Stimulated activated CD8-positive, alpha-beta memory T cell treated with anti-CD3 and anti-CD28 coated beads, Interleukin-15, amount 100 ng/mL, for 24 hours (primary cell): Measurements from ENCODE around the gene THAP9.
"Not testable (repeated sequence)": the region's sequence is repeated elsewhere in the genome, so short reads cannot be mapped to it uniquely, and the experiment has no call there.

Experiments used
- DNase-seq: peaks from one replicate; pipeline ENCODE4 v3.0.0-alpha.2; 2020; ENCODE audit warnings: low read depth

THAP9 gene

DNA sequence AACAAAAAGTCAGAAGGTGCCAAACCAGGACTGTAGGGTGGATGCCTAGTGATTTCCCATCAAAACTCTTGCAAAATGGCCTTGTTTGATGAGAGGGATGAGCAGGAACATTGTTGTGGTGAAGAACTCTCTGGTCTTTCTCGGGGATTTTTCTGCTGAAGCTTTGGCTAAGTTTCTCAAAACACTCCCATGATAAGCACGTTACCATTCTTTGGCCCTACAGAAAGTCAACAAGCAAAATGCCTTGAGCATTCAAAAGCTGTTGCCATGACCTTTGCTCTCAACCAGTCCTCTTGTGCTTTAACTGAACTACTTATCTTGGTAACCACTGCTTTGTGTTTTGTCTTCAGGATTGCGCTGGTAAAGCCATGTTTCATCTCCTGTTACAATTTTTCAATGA lies 6.6 kb upstream of the THAP9 start:
- DNase-seq, result no peak

DNA sequence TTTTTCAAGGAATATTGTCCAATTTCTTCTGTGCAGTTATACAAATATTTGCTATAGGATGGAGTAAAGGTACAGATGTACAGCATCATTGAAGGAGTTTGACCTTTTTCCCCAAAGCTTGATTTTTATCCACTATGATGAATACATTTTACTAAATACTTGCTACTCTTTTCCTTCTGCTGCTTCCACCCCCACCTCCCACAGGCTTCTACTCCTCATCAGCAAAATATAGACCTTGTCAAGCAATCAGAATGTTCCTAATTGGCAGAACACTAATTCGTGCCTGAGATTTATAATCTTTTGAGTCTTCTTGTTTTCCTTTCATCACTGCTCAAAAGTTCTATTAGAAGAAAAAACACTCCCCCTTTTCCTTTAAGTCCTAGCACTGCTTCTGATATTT lies 3.8 kb upstream of the THAP9 start:
- no peak for DNase-seq

DNA sequence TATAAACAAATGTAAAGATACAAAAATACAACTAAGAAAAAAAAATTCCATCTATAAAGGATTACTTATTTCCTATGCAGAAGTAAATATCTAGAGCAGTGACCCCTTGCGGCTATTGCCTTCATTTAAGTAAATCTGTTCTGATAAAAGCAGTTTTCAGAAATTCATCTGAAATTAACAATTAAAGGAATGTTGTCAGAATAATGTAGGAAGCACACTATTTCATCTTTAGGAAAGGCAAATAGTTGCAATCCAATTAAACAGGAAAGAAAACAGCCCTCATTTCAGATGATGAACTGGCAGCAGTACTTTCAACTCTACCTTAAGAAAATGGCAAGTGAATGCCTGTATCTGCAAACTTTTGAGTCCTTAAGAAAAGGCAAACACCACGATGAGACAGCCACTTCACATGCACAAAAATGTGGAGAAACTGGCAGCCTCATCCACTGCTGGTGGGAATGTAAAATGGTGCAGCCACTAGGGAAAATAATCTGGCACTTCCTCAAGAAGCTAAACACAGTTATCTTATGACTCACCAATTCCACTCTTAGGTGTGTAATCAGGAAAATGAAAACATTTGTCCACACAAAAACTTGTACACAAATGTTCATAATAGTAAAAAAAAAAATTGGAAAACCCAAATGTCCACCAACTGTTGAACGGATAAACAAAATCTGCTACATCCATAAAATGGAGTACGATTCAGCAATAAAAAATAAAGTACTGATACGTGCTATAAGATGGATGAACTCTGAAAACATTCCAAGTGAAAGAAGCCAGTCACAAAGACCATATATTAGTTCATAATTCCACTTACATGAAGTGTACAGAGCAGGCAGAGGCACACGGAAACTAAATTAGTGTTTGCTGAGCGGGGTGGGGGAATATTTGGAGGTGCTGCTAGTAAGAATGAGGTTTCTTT lies 2.0 kb upstream of the THAP9 start:
- DNase-seq, result no peak

DNA sequence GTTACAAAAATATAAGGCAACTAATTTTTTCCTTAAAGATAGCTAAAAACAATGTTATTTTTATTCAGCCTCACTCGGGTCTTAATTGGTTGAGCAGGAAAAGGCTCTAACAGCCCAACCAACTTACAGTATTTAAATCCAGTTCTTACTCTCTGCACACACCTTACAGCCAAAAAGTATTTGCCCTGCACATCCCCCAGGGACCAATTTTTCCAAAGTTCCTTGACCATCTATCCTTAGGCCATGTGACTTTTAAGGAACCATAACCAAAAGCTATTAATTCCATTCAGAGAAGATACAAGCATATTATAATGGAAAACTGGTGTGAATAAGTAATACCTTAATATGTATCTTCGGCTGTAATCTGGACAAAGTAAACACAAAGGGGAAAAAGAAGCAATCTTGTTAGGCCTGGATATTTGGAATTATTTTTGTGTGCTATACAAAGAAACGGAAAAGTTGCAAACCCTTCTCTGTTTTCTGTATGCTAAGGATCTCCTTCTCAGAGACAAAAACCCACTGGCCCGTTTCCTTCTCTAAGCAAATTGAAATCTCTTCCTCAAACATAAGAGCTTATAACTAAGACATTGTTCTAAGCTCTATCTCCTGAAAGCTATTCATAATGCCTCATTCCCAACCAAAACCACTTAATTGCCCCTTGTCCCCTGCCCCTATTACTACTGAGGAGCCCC lies 1.0 kb upstream of the THAP9 start:
- DNase-seq, result no peak

DNA sequence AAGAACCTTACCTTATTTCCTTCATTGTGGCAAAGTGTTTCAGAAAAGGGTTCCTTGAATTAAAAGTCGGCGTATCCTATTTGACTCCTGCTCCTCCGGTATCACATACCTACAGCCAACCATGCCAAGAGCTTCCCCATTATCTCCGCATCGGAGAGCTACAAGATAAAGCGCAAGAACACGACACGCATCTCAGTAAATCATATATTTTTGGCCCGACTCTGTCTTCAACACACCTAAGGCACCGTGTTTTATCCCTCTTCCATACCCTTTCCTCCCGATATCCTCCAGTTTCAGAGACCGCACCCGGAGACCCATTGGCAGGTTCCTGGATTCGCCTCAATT lies 497 bp upstream of the THAP9 start:
- DNase-seq, result no peak

DNA sequence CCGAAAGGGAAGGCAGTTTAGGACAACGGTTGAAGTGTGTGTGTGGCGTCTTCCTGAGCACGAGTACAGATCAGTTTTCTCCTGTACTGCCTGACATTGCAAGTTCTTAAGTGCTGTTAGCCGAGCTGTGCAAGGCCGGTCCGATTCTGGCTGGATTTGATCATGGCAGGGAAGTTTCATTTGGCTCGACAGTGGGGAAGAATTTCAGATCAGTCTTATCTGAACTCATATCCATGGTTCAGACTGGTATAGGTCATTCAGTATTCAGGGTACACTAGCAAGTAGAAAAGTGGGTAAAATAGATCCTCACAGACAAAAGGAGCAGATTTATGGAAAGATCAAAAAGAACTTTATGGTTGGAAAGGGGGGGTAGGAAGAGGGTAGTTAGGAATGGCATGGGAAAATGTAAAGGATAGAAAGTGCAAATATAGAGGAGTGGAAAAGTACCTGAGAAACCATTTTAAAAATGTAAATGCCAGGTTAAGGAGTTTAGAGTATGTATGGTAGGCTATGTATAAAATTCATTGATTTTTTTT lies 716 bp downstream of the THAP9 start:
- no peak for DNase-seq

DNA sequence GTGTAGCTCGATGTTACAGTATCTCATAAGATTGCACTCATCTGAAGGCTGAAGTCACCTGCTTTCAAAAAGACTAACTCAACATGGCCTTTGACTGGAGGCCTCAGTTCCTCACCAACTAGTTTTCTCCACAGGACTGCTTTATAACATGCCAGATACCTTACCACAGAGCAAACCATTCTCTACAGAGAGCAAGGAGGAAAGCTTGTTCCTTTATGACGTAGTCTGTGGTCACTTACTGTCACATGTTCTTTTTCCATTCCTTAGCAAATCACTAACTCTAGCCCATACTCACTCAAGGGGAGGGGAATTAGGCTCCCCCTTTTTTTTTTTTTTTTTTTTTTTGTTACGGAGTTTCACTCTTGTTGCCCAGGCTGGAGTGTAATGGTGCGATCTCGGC lies 3.2 kb downstream of the THAP9 start:
- DNase-seq, result no peak

DNA sequence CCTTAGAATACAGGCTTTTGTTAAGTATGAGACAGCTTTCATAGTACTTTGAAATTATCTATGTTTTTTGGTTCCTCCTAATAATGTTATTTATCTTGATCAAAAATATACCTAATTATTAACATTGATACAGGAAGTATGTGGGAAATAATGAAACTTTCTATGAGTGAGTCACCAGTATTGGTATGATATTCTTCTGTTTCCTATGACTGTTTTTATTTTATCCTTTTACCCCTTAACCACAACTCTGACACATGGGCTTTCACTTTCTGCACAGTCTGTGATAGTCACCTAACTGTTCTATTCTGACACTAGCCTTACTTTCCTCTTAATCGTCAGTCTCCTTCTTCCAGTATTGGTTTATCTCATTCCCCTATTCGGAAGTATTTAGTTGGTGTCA lies 4.7 kb downstream of the THAP9 start:
- no peak for DNase-seq

DNA sequence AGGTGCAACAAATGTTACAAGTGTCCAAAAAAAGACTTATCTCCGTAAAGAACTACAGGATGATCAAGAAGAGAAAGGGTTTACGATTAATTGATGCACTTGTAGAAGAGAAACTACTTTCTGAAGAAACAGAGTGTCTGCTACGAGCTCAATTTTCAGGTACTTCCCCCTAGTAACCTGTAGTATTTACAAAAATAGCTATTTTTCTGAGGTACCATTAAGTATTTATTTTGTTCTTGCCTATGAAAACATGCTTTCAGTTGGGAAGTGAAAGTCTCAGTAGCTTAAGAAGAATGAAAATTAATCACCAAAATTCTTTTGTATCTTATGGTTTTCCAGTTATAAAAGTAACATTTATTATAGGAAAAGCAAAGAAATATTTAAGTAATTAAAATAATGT lies 5.9 kb downstream of the THAP9 start:
- no peak for DNase-seq

DNA sequence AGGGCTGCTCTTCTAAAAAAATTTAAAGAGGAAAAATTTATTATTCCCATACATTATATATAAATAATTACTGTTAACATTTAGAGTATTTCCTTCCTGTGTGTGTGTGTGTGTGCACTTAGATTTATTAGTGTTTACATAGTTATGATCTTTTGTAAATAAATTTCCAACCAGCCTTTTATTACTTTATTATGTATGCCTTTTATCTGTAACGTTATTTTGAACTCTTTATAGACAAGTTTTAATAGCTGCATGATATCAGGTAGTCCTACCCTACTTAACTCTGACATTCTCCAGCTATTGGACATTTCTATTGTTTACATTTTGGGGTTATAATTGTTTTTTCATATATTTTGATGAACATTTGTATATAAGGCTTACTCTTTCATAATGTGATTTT lies 8.8 kb downstream of the THAP9 start:
- no peak for DNase-seq

DNA sequence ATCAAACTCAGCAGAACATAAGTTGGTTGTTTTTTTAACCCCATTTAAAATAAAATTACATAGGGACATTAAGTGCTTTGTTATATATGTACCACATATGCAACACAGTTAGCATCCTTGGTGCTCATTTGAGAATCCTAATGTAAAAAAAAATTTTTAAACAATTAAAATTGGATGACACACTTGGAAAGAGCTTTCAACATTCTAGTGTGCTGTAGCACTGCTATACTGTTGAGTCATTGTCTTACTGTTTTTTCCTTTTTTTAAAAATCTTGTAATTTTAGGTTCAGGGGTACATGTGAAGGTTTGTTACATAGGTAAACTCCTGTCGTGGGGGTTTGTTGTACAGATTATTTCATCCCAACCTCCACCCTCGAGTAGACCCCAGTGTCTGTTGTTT lies 12.8 kb downstream of the THAP9 start:
- DNase-seq, result no peak

DNA sequence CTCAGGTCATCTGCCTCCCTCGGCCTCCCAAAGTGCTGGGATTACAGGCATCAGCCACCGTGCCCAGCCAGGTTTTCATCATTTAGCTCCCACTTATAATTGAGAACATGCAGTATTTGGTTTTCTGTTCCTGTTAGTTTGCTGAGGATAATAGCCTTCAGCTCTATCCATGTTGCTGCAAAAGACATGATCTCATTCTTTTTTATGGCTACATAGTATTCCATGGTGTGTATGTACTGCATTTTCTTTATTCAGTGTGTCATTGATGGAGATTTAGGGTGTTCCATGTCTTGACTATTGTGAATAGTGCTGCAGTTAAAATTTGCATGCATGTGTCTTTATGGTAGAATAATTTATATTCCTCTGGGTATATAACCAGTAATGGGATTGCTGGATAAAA lies 13.4 kb downstream of the THAP9 start:
- DNase-seq, result not testable (repeated sequence)

DNA sequence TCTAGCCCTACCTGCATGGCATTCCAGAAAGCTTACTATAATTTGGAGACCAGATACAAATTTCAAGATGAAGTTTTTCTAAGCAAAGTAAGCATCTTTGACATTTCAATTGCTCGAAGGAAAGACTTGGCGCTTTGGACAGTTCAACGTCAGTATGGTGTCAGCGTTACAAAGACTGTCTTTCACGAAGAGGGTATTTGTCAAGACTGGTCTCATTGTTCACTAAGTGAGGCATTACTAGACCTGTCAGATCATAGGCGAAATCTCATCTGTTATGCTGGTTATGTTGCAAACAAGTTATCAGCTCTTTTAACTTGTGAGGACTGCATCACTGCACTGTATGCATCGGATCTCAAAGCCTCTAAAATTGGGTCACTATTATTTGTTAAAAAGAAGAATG lies 17.6 kb downstream of the THAP9 start:
- DNase-seq, result no peak

DNA sequence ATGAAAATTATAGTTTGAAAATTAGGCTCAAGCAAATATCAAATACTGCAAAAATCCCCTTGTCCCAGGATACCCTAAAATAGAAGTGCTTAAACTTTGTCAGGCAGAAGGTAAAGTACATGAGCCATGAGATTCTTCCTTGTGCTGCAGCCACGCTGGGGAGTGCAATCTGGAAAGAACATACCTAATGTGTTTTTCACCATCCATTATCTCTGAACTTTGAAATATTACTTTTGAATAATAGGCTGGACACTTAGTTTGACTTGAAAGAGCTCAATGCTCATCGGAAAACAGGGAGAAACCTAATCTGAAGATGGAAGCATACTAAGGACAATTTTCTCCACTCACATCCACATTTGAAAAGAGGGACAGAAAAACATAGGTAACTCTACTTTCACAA lies 18.9 kb downstream of the THAP9 start:
- DNase-seq, result no peak

DNA sequence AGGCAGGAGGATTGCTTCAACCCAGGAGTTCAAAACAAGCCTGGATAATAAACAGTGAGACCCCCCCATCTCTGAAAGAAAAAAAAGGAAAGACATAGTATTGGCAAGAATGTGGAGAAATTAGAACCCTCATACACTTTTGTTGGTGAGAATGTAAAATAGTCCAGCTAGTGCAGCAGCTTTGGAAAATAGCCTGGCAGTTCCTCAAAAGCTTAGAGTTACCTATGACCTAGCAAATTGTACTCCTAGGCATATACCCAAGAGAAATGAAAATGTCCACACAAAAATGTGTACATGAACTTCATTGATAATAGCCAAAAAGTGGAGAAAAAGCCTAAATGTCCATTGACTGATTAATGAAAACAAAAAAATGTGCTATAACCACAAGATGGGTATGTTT lies 21.3 kb downstream of the THAP9 start:
- DNase-seq, result no peak

DNA sequence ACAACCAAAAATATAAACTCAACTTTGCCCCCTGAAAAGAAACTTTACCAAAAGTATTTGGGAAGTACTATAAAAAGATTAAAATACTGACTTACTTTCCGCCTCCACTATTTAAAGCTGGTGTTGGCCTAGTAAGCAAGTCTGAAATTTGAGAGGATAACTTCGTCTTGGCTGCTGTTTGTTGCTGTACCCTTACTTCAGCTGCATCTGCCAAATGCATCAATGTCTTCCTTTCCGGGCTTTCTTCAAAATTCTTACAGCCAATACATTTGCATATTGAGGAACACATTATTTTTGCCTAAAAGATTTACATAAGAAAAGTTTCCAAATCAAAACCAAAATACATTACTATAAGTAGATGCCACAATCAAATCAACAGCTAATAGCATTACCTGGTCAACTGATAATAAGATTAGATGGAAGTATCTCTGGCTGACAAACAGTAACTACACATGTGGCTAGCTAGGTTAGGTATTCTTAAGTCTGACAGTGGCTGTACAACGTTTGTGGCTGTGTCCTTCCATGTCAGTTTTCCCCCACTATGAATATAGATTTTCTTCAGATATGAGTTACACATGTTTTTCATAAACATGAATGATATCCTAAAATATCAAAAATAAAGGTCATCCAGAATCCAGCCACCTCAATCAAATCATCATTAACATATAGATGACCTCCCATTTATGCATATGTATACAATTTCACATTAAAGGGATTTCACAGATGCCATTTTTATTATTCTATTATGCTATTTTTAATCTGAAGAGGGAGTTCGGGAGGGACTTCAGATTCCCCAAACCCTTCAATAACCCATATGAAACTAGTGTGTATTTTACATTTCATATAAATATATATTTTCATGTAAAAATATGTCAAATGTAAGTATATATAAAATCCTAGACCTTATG lies 30.6 kb downstream of the THAP9 start:
- no peak for DNase-seq

DNA sequence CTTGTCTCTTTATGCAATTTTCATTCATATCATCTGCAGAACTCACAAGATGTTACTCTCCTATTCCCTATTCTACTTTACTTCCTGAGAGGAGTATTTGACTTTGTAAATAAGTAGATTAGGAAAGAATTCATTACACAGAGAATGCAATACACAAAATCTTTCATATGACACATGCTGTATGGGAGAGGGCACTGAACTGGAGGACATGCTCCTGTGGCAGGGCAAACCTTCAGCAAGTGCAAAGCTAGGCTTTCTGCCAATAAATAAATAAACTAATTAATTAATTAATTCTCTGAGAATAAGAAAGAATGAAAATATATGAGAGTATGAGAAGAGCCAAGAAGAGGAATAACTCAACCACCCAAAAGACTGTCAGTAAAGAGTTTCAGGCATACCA lies 33.9 kb downstream of the THAP9 start:
- no peak for DNase-seq

DNA sequence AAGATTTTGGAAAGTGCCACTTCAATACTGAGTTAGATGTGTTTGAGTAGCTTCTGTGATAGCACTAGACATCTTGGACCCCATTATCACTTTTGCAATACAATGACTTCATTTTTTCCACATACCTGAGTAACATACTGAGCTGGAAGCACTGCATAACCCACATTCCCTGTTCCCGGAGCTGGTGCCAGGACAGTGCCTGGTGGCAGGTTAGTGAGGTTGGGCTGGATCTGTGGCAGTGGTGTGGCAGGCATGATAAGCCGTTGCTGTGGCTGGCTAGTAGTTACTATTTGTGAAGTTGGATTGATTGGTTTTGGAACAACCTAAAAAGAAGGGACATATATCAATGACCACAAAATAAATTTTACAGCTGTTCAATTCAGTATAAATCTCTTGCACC lies 38.9 kb downstream of the THAP9 start:
- DNase-seq, result no peak

DNA sequence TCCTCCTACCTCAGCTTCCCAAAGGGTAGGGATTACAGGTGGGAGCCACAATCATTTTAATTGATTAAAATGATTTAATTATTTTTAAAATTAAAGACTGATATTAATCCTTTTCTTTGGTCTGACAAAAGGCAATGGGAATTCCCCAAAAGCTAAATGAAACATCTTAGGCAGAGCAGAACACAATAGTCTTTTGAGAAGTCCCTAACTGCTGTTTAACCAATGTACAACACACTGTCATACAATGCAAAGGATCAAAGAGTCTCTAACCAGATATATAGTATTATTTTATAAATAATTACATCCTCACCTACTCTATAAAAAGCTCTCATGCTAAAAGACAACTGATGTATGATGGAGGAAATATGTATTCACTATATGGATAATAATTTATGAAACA lies 47.0 kb downstream of the THAP9 start:
- no peak for DNase-seq

DNA sequence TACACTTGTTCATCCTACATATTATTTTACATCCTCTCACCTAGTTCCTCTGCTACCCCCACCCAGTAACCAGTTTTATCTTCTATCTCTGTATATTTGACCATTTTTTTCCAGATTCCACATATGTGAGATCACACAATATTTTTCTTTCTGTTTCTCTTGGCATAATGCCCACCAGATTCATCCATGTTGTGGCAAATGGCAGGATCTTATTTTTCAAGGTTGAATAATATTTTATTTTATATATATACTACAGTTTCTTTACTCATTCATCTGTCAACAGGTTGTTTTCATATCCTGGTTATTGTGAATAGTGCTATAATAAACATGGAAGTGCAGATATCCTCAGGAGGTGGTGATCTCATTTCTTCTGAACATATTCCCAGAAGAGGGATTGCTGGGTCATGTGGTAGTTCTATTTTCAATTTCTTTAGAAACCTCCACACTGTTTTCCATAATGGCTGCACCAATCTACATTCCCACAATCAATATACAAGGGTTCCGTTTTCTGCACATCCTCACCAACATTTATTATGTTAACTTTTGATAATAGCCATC lies 48.2 kb downstream of the THAP9 start:
- DNase-seq, result no peak

DNA sequence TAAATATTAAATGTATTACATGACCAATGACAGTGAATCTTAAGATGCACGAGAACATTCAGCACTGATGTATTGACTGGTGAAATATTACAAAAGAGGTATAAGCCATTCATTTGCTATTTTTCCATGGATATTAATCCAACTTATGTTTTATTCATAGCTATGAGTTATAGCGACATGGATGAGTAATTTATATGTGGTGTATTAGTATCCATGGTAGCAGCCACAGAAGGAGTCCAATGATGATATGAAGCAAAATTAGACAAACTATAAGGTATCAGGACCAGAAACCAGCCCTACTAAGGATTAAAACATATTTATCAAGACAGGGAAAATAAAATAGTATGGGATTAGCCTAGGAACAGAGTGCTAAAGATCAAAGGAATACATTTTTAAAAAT lies 50.7 kb downstream of the THAP9 start:
- DNase-seq, result no peak

DNA sequence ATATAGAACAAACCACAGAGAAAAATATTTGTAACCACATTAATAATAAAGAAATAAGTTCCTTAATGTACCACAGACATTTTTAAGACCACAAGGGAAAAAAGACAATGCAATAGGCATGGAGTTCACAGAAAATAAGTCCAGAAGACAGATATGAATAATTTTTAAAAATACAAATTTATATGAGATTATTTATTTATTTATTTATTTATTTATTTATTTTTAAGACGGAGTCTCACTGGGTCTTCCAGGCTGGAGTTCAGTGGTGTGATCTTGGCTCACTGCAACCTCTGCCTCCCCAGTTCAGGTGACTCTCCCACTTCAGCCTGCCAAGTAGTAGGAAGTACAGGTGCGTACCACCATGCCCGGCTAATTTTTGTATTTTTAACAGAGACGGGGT lies 53.7 kb downstream of the THAP9 start:
- no peak for DNase-seq
